ENCODE results near the gene ALK.

ALK gene

DNA sequence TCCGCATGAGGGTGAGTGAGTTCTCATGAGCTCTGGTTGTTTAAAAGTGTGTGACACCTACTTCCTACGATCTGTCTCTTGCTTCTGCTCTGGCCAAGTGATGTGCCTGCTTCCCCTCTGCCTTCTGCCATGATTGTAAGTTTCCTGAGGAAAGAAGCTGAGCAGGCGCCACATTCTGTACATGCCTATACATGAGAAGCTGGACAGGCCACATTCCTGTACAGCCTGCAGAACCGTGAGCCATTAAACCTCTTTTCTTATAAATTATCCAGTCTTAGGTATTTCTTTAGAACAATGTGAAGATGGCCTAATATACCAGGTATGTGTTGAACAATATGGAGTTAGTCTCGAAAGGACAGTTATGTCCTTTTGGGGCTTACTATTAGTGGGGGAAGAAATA is 281.0 kb downstream of the ALK start:
- DNase-seq = no peak

- DNase-seq = no peak
Observed at GRCh38 chr2:29638641-29639040, 282.7 kb downstream of the ALK start.

DNA sequence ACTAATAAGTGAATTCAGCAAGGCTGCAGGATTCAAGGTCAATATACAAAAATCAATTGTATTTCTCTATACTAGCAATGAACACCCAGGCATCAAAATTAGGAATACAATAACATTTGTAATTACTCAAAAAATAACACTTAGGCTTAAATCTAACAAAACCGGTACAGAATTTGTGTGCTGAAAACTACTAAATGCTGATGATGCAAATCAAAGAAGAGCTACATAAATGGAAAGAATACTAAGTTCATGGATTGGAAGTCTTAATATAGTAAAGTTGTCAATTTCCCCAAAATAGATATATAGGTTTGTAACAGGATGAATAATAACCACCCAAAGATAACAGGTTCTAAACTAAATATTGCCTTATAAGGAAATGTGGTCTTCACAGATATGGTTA is 286.5 kb downstream of the ALK start:
- no peak for DNase-seq

DNA sequence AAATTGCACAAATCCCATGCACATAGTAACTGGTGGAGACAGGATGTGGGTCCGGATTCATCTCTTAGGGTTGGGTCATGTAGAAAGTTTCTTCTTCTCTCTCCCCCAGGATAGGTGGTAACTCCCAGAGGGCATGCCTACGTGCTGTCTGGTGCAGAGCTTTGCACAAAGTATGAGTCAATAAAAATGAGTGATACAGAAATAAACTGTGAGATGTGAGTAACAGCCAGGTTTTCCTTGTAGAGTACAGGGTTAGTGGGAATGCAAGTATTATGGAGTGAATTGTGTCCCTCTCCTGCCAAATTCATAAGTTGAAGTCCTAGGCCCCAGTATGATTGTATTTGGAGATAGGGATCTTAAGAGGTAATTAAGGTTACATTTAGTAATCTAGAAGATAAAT is 289.4 kb downstream of the ALK start:
- DNase-seq = no peak

GRCh38 chr2:29629495-29629894 is 291.9 kb downstream of the ALK start:
- DNase-seq = no peak

DNA sequence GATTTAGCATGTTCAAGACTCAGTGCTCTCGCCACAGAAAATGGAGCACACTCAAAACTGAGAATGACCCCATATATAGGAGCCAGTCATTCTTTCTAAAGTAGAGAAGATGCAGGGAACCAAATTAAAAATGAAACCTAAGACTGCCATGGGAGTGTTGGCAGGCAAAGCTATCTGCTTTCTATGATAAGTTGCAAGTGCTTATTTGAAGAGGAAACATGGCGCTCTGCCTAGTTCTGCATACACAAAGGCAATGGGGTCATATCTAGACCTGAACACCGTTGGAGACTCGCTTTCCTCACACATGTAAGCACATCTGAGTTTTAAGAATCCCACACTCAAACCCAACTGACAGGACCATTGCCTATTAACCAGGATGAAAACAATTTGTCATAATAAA is 292.5 kb downstream of the ALK start:
- no peak for DNase-seq

- DNase-seq = no peak
Observed at GRCh38 chr2:29628108-29628745, 293.2 kb downstream of the ALK start.

- no peak for DNase-seq
Observed at GRCh38 chr2:29627279-29627711, 294.1 kb downstream of the ALK start.

- no peak for DNase-seq
Observed at GRCh38 chr2:29620890-29621289, 300.5 kb downstream of the ALK start.

- no peak for DNase-seq
Observed at GRCh38 chr2:29619689-29620088, 301.7 kb downstream of the ALK start.

DNA sequence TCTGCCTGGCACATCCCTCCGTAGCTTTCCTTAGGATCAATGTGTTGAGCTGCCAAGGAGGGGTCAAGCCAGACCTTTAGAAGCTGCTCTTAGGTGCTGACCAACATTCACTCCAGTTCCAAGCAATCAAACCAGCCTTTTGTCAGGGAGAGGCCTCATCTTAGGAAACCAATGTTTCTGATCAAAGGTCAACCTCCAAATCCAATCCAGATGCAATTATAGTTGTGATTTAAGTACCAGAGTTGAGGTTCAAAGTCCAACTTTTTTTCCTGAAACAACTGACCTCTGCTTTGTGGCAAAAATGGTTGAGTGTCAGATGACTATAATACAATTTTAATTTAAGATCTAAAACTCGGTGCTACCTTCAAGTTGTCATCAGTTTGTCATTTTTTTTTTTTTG is 303.4 kb downstream of the ALK start:
- DNase-seq = no peak

DNA sequence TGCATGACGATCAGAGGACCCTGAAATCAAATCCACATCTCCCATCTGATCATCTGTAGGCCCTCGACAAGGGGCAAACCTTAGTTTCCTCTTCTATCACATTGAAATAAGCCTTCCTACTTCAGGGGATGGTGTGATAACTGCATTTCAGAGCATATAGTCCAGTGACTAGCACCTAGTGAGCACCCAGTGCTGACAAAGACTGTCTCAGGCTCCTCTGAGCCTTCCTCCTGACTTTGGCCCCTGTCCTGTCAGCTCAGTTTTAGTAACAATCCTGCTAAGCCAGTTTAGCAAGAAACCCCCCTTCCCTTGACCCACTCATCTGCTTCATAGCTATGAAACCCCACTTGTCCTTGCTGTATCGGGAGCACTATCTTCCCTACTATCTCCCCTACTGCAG is 304.0 kb downstream of the ALK start:
- DNase-seq = no peak

- DNase-seq = no peak
Observed at GRCh38 chr2:29616569-29616968, 304.8 kb downstream of the ALK start.

GRCh38 chr2:29615841-29616240 is 305.5 kb downstream of the ALK start:
- DNase-seq = no peak

DNA sequence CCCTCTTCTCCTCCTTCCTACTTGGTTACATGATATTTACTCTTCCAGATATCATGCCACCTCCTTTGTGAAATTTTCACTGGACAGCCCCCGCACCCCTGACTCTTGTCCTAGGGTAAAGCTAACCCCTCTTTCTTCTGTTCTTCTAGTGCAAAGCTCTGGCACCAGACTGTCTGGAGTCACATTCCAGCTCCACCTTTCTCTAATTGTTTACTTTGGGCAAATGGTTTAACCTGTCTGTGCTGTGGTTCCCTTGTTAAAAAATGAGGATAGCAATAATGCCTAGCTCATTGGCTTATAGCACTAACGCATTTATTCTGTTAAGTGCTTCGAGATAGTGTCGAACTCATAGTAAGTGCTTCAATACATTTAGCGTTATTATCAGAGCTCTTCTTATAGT is 306.2 kb downstream of the ALK start:
- DNase-seq = no peak

DNA sequence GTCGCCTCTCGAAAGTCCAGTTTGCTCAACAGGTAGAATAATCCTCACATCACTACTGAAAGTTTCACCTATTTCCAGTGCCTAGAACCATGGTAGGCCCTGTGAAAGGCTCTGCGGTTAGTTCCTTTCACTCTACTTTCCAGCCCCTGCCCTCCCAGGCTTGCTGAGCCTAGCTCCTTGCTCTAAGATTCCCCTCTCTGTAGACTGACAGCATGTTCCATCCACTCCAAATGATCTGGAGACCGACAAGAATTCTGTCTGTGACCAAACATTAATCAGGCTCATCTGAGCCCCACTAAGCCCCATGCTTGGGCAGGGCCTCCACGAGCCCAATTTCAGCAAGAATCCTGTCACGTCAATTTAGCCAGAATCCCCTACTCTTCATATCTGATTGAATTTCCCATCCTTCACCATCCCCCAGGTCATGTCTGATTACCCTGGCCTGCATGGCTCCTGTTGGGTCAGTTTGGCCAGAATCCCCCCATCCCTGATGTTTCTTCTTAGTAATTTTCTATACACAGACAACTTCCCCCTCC is 307.0 kb downstream of the ALK start:
- DNase-seq = no peak

DNA sequence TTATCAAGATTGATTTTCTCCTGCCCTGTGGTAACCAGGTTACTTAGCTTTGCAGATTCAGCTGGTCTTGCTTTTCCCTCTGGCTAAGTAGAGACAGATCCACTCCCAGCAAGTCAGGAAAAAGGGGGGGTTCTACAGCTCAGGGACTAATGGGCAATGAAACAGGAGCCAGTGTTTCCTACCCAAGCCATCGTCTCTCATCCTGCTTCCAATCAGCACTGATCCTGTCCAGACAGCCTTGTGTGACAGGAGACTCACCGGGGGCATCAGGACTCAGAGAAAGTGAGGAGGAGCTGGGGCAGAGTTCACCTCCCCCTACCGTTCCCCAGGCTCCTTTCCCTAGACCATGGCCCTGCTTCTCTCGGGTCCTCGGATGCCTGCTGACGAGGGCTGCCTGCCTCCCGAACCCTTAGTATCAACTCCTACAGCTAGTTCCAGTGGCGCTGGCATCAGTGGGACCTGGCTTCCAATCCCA is 307.6 kb downstream of the ALK start:
- DNase-seq = no peak

DNA sequence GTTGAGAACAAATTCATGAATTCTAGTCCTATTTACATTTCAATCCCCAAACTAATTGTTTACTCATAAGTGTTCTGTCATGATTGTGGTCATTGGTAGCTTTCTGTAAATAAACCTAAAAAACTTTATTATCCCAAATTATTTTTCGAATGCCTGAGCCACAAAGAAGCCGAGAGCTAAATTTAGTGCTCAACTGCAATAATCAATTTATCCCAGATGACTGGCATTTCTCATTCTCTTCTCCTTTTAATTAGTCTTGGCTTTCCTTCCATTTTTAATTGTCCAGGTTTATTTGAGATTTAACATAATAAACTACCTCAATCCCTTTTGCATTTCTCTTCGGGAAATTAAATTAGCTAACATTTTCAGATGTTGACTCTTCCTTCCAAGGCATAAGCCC is 308.3 kb downstream of the ALK start:
- DNase-seq = no peak

- DNase-seq = no peak
Observed at GRCh38 chr2:29612568-29612967, 308.8 kb downstream of the ALK start.

GRCh38 chr2:29611850-29612249 is 309.5 kb downstream of the ALK start:
- DNase-seq = no peak

DNA sequence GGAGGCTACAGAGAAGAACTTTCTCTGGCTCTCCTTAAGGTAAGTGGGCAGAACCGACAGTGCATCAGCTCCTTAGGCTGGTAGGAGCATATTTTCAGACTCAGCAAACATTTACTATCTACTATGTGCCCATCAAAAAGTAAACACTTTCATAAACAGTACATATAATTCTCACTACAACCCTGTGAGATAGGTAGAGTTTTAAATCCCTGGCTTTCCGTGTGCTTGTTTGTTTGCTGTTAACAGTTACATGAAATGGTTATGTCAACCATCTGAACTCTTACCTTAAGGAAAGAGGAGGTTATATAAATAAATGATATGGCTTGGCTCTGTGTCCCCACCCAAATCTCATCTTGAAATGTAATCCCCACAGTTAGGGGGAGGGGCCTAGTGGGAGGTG is 310.1 kb downstream of the ALK start:
- no peak for DNase-seq

DNA sequence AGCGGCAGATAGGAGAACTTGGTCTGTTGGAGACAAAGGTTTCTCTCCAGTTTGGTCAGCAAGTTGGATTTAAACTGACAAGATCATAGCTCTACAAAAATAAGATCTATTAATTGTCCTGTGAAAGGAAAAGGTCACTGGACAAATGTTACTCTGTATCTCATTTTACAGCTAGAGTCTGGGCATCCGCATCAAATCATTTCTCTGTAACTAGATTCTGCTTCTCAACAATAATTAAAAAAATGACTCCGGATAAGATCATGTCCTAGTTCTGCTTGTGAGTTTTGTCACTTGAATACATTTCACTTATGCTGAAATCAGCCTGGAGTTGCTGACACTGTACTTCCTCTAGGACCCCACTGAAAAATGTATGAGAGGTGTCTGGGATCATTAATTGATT is 310.8 kb downstream of the ALK start:
- DNase-seq = no peak

DNA sequence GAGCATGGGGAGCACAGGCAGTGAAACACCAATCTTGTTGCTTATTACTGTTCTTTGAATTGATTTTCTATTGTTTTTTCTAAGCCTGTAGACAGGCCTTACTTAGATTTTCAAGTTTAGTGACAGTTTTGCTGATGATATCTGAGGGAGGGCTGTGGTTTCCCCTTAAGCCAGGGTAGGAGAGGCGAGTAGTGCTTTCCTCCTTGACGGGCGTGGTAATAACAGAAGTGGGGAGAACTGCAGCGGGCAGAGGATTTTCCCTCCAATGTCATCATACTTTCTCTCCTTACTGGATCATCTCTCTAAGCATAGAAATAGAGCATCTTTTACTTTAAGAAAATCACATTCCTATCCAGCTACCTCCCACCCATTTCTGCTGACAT is 314.4 kb downstream of the ALK start:
- no peak for DNase-seq

GRCh38 chr2:29606104-29607037 is 315.0 kb downstream of the ALK start:
- DNase-seq = no peak

Data from activated naive CD4-positive, alpha-beta T cell treated with anti-CD3 and anti-CD28 coated beads, Interleukin-2, amount 50 U/mL, for 16 hours (primary cell).